NCI-H1048 (cell line): ENCODE measurements around the gene RASA4.
"Not testable (repeated sequence)": the region's sequence is repeated elsewhere in the genome, so short reads cannot be mapped to it uniquely, and the experiment has no call there.

ENCODE experiments used
- DNase-seq: peaks from one replicate; lab custom pipeline; 2025; lab: John Stamatoyannopoulos, UW

RASA4 gene

DNA sequence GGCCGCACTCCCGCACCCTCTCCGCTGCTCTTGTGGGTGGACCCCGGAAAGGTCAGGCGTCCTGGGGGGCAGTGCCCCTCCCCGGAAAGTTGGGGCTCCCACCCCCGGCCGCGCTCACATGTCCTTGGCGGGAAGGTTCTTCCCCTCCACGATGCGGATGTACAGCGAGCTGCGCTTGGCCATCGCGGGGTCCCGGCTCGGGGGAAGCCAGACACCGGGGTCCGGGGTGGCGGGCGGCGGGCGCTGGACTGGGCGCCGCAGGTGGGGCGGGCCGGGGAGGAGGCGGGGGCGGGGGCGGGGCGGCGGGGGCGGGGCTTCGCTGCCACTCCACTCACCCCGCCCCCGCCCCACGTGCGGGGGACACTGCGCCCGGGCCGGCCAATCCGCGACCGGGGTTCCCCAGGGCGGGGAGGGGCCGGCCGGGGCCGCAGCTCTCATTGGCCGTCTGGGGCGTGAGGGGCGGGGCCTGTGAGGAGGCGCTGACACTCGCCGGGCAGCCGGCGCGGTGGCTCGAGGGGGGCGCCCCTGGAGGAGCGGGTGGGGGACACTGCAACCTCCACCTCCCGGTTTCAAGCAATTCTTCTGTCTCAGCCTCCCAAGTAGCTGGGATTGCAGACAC, at the start of gene RASA4:
RASA4 (minus strand) TSS at position 250 of the 619 bp plus-strand sequence; CDS start at position 183, 67 bp downstream.
- DNase-seq, result not testable (repeated sequence)

DNA sequence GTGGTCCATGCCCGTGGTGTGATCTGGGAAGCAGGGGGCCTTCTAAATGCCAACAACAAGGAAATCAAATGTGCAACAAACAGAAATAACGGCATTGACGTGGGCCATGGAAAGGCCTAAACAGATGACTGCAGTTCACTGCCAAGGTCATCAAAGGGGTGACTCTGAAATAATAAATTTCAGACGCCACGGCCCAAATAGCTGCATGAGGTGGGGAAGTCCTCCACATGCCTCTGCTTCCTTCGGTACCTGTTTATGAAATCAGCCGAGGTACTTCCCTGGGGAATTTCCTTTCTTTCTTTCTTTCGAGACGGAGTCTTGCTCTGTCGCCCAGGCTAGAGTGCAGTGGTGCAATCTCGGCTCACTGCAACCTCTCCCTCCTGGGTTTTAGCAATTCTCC, 48.2 kb upstream of the RASA4 start:
- not testable (repeated sequence) for DNase-seq

DNA sequence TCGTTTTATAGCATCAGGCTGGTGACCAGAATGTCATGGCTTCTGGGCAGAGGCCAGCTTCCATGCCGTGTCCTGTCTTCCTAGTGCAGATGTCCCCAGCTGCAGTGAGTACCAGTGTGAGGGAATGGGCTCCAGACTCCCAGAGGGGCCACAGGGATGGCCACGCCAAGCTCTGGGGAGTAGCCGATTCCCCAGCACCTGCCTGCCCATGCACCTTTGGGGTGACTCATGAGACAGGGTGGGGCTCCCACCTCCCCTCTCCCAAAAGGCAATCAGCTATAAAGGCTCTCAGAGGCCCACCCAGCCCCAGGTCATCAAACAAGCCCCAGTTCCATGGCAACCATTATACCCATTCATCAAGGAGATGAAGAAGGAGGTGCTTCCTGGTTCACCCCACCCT, 33.4 kb upstream of the RASA4 start, which contains the start of gene SPDYE2B:
SPDYE2B (plus strand) TSS at position 396 of the 400 bp plus-strand sequence. CDS start 2,030 bp downstream, outside the sequence.
- not testable (repeated sequence) for DNase-seq

DNA sequence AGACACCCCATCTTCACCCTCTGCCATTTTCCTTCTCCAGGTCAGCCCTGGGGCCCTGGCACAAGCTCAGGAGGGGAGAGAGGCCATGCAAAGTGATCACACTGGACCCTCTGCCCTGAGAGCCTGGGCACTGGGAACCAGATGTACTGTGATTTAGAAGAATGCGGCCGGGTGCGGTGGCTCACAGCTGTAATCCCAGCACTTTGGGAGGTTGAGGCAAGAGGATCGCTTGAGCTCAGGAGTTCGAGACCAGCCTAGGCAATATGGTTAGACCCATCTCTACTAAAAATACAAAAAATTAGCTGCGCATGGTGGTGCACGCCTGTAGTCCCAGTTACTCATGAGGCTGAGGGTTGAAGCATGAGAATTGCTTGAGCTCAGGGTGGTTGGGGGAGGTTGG, 31.3 kb upstream of the RASA4 start:
- DNase-seq, result not testable (repeated sequence)

DNA sequence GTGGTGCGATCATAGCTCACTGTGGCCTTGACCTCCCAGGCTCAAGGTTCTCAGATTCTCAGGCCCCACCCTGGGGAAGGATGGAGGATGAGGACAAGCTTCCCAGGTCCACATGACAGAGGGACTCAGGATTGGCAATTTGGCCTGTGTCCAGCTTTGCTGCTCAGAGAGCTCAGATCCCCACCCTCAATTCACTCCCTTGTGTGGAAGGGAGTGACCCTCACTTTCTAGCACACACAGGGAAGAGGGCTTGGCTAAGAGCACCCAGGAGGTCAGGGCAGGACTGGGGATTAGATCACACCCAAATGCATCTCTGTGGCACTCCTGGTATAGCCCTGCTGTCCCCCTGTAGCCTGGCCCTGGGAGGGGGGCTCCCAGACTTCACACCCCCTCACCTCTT, 26.8 kb upstream of the RASA4 start:
- not testable (repeated sequence) for DNase-seq

DNA sequence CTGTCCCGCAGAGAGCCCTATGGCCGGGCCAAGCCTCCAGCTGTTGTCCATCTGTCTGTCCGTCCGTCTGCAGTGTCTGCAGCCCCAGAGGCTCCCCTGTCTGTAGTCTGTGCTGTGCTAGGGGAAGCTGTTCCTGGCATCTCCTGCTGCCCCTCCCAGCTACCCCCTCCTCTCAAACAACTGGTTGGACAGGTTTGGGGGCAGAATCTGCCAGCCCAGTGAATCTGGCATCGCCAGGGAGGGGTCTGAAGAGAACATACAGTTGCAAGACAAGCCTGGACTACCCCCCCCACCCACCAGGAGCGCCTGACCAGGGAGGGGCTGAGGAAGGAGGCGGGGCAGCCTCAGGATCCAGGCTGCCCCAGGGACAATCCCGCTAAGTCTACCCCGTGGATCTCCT, 26.1 kb upstream of the RASA4 start, which contains the start of gene UPK3BL1:
UPK3BL1 (minus strand) TSS at position 101 of the 400 bp plus-strand sequence; CDS start at position 51, 50 bp downstream.
- not testable (repeated sequence) for DNase-seq

DNA sequence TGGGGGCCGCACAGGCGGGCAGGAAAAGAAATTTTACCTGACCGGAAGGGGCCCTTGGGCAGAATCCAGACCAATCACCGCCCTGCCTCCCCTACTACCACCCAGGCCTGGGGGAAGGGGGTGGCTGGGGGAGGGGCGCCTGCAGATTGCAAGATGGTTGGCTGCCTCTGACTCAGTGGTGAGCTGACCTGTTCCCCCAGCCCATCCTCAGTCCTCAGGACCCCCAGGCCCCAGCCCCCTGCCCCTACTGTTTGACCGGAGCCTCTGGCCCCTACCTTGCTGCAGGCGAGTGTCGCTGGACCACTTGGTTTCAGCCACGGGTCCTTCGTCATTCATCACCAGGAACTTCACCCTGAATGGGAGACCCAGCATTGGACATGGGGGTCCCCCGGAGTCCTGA, 22.3 kb upstream of the RASA4 start:
- DNase-seq, result not testable (repeated sequence)

DNA sequence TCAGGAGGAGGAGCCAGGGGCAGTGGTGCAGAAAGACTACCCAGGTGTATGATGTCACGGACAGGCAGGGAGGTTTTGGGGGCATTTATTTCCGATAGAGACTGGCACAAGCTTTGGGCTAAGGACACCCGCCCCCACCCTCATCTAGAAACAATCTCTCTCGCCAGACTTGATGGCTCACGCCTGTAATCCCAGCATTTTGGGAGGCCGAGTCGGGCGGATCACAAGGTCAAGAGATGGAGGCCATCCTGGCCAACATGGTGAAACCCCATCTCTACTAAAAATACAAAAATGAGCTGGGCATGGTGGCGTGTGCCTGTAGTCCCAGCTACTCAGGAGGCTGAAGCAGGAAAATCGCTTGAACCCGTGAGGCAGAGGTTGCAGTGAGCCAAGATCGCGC, 20.4 kb upstream of the RASA4 start:
- not testable (repeated sequence) for DNase-seq

DNA sequence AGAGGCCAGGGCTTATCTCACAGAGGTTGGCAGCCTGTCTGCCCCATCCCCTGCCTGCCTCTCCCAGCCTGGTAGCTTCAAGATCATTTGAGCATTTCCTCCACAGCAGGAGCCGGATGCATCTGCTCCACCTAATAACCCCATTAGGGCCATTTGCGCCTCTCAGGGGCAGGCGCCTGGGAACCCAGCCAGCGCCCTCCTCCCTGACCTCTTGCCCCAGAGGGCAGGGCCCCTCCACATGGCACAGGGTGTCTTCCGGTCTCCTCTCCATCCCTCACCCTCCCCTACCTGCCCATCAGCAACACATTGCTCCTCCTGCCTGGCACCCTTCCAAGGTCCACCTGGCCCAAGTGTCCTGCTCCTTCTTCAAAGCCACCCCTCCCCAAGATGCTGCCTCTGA, 18.8 kb upstream of the RASA4 start:
- DNase-seq, result not testable (repeated sequence)

DNA sequence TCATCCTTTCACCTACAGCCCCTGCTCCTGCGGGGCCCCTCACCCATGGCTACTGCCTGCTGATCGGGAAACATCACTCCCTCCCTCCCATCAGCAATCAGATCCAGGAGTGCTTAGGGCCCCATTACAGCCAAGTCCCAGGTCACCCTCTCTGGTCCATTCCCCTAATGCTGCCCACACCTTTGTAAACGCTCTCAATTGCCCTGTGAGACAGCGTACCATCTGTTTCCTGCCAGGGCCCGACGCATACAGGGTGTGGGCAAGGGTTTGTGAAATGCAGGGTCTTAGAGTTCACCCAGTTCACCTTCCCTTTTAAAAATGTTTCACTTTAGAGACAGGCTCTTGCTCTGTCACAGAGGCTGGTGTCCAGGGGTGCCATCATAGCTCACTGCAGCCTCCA, 17.7 kb upstream of the RASA4 start:
- DNase-seq, result not testable (repeated sequence)

DNA sequence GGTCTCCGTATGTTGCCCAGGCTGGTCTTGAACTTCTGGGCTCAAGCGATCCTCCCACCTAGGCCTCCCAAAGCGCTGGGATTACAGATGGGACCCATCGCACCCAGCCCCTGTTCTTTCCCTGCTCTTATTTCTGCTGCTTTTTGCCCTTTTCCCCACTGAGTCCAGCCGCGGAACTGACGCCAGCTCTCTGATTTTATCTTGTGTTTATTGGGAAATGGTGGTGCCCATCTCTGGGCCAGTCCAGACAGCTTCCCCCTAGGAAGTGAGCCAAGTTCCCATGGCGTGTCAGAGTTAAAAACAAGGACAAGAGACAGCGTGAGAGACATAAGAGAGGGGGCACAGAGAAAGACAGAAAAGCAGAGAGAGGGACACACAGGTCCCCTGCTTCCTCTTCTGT, 14.1 kb upstream of the RASA4 start:
- not testable (repeated sequence) for DNase-seq

DNA sequence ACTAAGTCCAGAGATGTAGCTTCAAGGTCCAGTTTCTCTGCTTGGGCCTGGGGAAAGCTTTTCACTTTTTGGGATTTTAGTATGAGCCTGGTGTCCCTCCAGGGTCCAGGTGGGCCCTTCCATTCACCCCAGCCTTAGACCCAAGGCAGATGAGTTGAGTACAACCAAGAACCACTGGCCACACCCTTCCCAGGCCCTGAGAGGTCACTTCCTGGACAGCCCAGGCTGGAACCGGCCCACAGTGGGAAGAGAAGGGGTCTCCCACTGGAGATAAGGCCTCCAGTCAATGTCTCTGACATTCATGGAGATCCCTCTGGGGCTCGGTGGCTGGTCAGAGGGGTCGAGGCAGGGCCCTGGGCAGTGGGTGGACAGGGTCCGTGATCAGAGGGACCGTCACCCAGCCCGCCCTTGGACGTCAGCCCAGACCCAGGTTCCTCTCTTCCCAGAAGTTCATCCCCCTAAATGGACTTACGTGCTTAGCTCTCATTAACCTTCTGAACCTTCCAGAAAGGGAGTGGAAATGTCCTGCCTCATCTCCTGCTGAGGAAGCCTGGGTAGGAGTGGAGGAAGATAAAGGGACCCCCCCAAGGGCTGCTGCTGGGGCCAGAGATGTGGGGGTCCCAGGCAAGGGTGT, 10.8 kb upstream of the RASA4 start:
- DNase-seq, result not testable (repeated sequence)

DNA sequence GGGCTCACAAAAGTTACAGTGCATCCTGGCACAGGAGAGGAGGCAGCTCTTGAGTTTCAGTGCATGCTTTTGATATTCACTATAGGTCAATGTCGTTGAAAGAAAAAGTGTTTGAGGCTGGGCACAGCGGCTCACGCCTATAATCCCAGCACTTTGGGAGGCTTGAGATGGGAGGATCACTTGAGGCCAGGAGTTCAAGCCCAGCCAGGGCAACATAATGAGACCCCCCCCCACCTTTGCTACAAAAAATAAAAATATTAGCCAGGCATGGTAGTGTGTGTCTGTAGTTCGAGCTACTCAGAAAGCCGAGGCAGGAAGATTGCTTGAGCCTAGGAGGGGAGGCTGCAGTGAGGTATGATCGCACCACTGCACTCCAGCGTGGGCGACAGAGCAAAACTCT, 1.6 kb upstream of the RASA4 start:
- not testable (repeated sequence) for DNase-seq

DNA sequence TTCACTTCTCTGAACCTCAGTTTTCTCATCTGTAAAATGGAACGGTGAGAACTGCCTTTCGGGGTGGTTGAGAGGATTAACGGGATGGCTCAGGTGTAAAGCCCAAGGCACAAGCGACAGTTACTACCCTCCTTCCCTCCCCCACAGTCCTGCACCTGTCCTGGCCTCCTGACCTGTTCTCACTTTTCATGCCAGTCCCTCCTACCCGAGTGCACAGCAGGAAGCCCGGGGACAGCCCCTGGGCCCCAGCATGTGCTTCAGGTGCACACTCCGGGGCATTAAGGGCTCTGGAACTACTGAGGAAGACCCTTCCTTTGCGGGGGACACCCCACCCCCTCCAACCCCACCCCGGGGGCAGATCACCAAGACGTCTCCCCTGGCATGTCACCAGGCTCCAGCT, 626 bp downstream of the RASA4 start:
- DNase-seq, result not testable (repeated sequence)

DNA sequence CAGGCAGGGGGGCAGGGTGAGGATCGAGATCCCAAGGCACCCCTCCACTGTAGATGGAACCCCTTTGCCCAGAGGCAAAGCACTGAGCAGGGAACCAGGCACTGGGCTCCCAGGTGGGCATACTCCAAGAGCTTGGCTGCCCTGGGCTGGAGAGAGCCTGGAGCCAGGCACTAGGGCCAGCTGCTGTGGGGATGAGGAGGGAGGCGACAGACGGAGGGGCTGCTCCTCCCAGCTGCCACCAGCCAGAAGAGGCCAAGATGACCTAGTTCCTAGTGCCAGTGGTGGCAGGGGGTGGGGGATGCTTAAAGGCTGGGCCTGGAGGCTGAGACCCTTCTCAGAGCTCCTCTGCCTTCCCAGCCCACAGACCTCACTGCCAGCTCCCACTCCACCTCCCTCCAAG, 1.7 kb downstream of the RASA4 start:
- DNase-seq, result not testable (repeated sequence)

DNA sequence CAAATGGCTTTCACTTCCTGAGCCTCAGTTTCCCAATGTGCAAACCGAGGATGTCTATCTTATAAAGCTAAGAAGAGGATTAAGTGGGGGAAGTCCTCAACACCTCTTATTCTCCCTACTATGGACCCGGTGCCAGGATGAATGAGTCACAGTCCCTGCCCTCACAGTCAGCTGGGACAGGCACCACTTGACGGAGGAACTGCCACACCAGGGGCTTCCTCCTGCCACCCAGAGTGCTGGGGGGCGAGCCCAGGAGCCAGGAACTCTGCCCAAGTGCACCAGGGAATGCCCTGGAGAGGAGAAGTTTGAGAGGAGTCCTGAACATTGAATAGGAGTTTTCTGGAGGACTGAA, 2.2 kb downstream of the RASA4 start:
- not testable (repeated sequence) for DNase-seq

DNA sequence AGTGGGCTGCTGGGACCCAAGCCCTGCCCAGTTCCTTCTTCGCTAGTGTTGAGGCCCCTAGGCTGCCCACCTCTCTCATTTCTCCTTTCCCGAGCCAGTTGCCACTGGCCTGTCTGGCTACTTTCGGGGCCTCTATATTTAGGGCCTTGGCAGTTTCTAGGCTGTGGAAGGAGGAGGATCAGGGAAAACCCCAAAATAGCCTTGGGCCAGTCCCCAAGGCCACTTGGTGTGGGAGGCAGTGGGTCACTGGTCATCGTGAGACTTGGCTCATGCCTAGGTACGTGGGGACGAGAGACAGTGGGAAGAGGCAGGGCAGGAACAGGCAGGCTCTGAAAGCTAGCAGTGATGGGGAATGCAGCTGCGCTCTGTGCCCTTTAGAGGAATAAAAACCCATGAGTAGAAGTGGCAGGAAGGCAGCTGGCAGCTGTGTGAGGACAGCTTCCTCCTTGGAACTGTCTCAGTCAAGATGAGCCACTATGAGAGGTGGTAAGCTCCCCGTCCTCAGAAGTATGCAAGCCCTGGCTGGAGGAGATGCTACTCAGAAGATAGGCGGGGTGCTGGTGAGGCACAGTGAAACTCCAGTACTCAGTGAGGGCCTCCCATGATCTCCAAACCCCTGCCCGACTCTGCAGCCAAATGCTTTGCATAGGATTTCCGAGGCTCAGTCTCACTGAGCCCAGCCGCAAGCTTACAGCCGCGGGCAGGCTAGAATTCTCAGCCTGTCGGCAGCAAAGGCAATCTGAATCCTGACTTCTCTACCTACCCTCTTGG, 2.8 kb downstream of the RASA4 start:
- not testable (repeated sequence) for DNase-seq

DNA sequence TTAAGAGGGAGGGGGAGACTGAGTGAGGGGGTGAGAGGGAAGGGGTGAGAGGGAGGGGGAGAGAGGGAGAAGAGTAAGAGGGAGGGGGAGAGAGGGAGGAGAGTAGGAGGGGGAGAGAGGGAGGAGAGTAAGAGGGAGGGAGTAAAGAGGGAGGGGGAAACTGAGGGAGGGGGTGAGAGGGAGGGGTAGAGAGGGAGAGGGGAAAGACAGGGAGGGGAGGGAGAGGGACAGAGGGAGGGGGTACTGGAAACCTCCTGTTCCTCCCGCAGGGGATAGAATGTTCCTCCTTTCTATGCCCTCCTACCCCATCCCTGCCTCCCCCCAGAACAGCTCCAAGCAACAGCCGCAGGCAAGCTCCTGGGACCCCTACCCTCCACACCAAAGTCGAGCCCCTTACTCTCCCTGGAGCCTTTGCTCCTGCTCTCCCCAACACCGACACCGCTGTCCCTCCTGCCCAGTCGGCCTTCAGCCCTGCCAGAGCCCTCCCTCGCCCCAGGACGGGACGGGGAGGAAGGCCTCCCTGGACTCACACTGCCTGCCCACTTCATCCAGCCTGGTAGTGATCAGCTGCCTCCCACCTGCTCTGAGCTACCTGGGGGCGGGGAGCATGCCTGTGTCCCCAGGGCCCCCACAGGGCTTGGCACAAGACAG, 4.8 kb downstream of the RASA4 start:
- DNase-seq, result not testable (repeated sequence)

DNA sequence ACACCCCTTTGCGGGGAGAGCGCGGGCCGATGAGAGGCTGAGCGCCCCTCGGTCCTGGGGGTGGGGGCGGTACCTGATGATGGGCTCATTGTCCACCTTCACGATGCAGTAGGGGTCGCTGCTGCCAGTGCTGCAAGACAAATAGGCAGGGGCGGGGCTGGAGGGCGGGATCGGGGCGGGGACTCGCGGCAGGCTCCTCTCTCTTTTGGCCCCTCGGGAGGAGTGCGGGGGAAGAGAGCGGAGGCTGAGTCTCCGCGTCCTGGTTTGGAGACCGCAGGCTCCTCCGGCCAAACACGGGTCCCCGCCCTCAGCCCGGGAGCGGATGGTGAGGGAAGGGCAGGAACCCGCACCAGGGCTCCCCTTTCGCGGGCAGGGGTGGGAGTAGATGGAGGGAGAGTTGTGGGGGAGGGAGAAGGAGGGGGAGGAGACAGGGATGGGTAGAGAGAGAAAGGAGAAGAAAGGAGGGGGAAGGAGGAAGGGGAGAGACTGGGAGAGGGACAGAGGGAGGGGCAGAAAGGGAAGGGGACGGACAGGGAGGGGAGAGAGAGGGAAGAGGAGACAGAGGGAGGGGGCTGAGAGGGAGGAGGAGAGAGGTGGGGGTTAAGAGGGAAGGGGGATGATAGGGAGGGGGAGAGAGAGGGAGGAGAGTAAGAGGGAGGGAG, 5.4 kb downstream of the RASA4 start:
- DNase-seq, result not testable (repeated sequence)

DNA sequence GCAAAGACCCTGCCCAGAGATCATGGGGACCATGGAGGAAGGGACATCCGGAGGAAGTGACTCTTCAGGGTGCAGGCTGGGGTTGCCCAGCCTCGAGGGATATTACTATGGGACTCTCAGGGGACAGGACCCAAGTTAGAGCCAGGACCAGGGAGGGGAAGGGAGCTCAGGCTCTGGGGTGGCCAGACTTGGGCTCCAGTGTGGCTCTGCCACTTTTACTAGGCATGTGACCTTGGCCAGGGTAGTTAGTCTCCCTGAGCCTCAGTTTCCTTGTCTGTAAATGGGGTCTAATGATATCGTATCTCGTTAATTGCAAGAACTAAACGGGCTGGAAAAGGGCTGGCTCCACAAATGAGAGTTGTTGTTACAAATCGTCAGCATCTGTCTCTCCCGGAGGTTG, 6.1 kb downstream of the RASA4 start:
- DNase-seq, result not testable (repeated sequence)

DNA sequence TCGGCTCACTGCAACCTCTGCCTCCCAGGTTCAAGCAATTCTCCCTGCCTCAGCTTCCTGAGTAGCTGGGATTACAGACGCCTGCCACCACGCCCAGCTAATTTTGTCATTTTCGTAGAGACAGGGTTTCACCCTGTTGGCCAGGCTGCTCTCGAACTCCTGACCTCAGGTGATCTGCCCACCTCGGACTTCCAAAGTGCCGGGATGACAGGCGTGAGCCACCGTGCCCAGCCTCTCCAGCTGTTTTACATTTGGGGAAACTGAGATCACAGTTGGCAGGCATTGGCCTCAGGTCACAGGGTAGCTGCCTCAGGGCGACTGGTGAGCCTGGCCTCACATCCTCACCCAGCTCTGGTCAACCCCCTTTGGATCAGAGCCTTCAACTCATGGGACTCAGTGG, 6.8 kb downstream of the RASA4 start:
- DNase-seq, result not testable (repeated sequence)

DNA sequence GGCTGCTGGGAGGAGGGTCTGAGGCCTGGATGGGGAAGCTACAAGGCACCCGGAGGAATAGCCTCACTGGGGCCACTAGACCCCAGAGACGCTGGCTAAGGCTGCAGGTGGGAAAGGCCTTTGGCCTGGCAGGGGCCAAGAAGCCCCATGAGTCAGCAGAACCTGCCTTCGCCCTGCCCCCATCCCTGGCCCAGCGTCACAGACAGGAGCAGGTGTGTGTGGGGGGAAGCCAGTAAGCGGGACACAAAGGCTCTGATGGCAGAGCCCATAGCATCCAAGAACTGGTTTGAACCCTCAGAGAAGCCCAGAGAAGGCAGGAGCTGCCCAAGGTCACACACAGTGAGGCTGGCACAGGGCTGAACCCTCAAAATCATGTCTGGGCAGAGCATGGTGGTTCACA, 9.7 kb downstream of the RASA4 start:
- DNase-seq, result not testable (repeated sequence)
